Measurements from ENCODE around the gene IGF1.

DNA sequence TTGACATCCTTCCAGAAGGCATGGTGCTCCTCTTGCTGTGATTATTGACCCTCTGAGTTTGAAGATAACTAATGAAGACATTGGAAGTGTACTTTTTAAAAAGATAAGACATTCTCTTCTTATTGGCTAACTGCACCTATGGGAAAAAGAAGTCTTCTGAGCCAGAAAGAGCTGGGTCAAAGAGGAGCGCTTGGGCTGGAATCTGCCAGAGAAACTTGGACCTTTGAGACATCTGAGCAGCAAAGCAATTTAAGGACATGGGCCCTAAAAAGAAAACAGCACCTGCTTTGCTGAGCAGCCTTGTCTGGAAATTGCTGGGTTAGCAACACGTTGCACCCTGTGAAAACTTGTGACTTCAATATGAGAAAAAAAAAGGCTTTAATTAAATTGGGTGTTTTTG, 27.8 kb downstream of the IGF1 start:
- TF ChIP-seq, protein P1, sequence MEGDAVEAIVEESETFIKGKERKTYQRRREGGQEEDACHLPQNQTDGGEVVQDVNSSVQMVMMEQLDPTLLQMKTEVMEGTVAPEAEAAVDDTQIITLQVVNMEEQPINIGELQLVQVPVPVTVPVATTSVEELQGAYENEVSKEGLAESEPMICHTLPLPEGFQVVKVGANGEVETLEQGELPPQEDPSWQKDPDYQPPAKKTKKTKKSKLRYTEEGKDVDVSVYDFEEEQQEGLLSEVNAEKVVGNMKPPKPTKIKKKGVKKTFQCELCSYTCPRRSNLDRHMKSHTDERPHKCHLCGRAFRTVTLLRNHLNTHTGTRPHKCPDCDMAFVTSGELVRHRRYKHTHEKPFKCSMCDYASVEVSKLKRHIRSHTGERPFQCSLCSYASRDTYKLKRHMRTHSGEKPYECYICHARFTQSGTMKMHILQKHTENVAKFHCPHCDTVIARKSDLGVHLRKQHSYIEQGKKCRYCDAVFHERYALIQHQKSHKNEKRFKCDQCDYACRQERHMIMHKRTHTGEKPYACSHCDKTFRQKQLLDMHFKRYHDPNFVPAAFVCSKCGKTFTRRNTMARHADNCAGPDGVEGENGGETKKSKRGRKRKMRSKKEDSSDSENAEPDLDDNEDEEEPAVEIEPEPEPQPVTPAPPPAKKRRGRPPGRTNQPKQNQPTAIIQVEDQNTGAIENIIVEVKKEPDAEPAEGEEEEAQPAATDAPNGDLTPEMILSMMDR (IDR thresholded peaks at IDR 0.05), result no peak
- no peak for TF ChIP-seq POLR2A (IDR thresholded peaks at IDR 0.05; ENCODE audit: low read depth)
